ENCODE results near the gene MYCBPAP. TPM values are rescaled to one million over a fixed set of nuclear protein-coding genes. Genes with fewer than 3 reads are reported as not detected.
A peak's percentile ranks its signal among the peaks of the same experiment; 100 is the strongest.

MYCBPAP gene
- total RNA-seq, 1 experiment from 2014 or later: not detected

GRCh38 chr17:50511058-50511457 lies 2.8 kb downstream of the MYCBPAP start:
- POLR2A ChIA-PET: no interaction called here
- no peak overlapping the region for H3K4me2 ChIP-seq (ENCODE audit: low read length)
- H2AFZ ChIP-seq (ENCODE audit: low read depth, low read length, poor library complexity, severe bottlenecking): no peak overlapping the region
- H3K9ac ChIP-seq (ENCODE audit: low read length): no peak overlapping the region
- no peaks in the 10 kb centered on the region for H3K9me2 ChIP-seq (ENCODE audit: insufficient read depth)
- CTCF ChIA-PET: interaction anchor here (0.9 kb wide), 1 partner anchor 10 kb away, joined by 4 read pairs; no protein-coding TSS in a partner anchor
- RAD21 ChIA-PET (ENCODE audit: low non-redundant PET in 1 of 2, low total read pairs in 2 of 2, uncharacterized antibody in 2 of 2, unreplicated experiment in 2 of 2): no interaction called here
- intact Hi-C loops (cut with micrococcal nuclease): no loop called here
- H3K27me3 ChIP-seq (ENCODE audit: insufficient read depth, low read length): no peaks in the 10 kb centered on the region
- H3K36me3 ChIP-seq (ENCODE audit: control insufficient read depth in 1 of 2, insufficient read depth in 2 of 2, low read length in 2 of 2): no peaks in the 10 kb centered on the region
- DNase-seq (ENCODE audit: low read depth, low spot score) (no peak), ATAC-seq (peak; percentile 25; the same call in 1 of the 2 replicates)
- H3K27ac ChIP-seq (ENCODE audit: low read depth, low read length): no peak overlapping the region
- H3K4me3 ChIP-seq (replicated peaks in 1 of 2; ENCODE audit: low read depth in 1 of 2, low read length in 2 of 2): no peak overlapping the region
- no peaks in the 10 kb centered on the region for H3K79me2 ChIP-seq (ENCODE audit: insufficient read depth, low read length)
- no peaks in the 10 kb centered on the region for H3K9me3 ChIP-seq (ENCODE audit: control insufficient read depth in 1 of 2, insufficient read depth in 1 of 2, low read depth in 1 of 2, low read length in 2 of 2)
- H3K4me1 ChIP-seq (ENCODE audit: control insufficient read depth in 1 of 2, insufficient read depth in 2 of 2, low read length in 2 of 2): peaks cover 0 to 10% of the 10 kb centered on the region in 2 experiments; a peak in 2 of 4 replicates
- no peak for TF ChIP-seq CTCF (IDR thresholded peaks at IDR 0.05 in 2 of 3, conservative IDR thresholded peaks at IDR 0.05 in 1 of 3; ENCODE audit: borderline replicate concordance in 1 of 3, insufficient read depth in 1 of 3, low read depth in 2 of 3, low read length in 2 of 3)
- TF ChIP-seq ATF3 (IDR thresholded peaks at IDR 0.05): no peak
- TF ChIP-seq SIN3A (IDR thresholded peaks at IDR 0.05; ENCODE audit: low read depth): no peak
- TF ChIP-seq EZH2 (IDR thresholded peaks at IDR 0.05): no peak
- no peak for TF ChIP-seq MAX (IDR thresholded peaks at IDR 0.05)
- TF ChIP-seq YY1 (IDR thresholded peaks at IDR 0.05; ENCODE audit: extremely low read depth, insufficient replicate concordance, low read depth, low read length): no peak
- TF ChIP-seq JUND (IDR thresholded peaks at IDR 0.05): no peak
- no peak for TF ChIP-seq ELF1 (IDR thresholded peaks at IDR 0.05; ENCODE audit: borderline replicate concordance, low read depth)
- no peak for TF ChIP-seq SRF (IDR thresholded peaks at IDR 0.05; ENCODE audit: low read depth)
- TF ChIP-seq CBX3 (IDR thresholded peaks at IDR 0.05; ENCODE audit: low read depth): no peak
- no peak for TF ChIP-seq ZNF274 (IDR thresholded peaks at IDR 0.05; ENCODE audit: low read depth, low read length)
- no peak for TF ChIP-seq FOSL1 (IDR thresholded peaks at IDR 0.05; ENCODE audit: low read depth)
- no peak for TF ChIP-seq EGR1 (IDR thresholded peaks at IDR 0.05; ENCODE audit: low read depth)
- no peak for TF ChIP-seq CEBPB (IDR thresholded peaks at IDR 0.05; ENCODE audit: low read depth)
- H4K20me1 ChIP-seq (ENCODE audit: insufficient read depth): no peaks in the 10 kb centered on the region
- no TSS peak for BruUV-seq (replicated peaks)
